MM.1S (cell line): Measurements from ENCODE around the gene PREP.

ENCODE experiments used
- DNase-seq: peaks from one replicate; pipeline ENCODE4 v3.0.0-alpha.2; 2015
- H2AFZ ChIP-seq: fragments of 300-600 bp; sonication (generic); 2 replicates; pipeline ENCODE4 v1.6.0; 2016; ENCODE audit warnings: antibody characterized with exemption, low read length
- H3F3A ChIP-seq: fragments of 300-600 bp; sonication (generic); 2 replicates; pipeline ENCODE4 v1.6.1; 2016; ENCODE audit warnings: mild to moderate bottlenecking, antibody characterized with exemption, low read length, moderate library complexity, mixed read lengths; ENCODE audit not compliant: insufficient read depth
- H3K27ac ChIP-seq: fragments of 300-600 bp; sonication (generic); 2 replicates; pipeline ENCODE4 v1.5.1; 2016; ENCODE audit warnings: mild to moderate bottlenecking, low read length
- H3K27me3 ChIP-seq: fragments of 300-600 bp; sonication (generic); replicated peaks from 2 replicates; pipeline ENCODE4 v1.6.0; 2016; ENCODE audit warnings: low read length; ENCODE audit not compliant: insufficient read depth
- H3K36me3 ChIP-seq: fragments of 300-600 bp; sonication (generic); replicated peaks from 2 replicates; pipeline ENCODE4 v1.6.1; 2016; ENCODE audit warnings: mild to moderate bottlenecking, low read length, mixed read lengths; ENCODE audit not compliant: insufficient read depth
- H3K4me1 ChIP-seq: fragments of 300-600 bp; sonication (generic); 2 replicates; pipeline ENCODE4 v1.6.1; 2016; ENCODE audit warnings: low read length, mixed read lengths
- H3K4me2 ChIP-seq: fragments of 300-600 bp; sonication (generic); 2 replicates; pipeline ENCODE4 v1.6.0; 2016; ENCODE audit warnings: low read depth, low read length
- H3K4me3 ChIP-seq: fragments of 300-600 bp; sonication (generic); 2 replicates; pipeline ENCODE4 v1.5.1; 2016; ENCODE audit warnings: low read length, mixed read lengths
- H3K79me2 ChIP-seq: fragments of 300-600 bp; sonication (generic); 2 replicates; pipeline ENCODE4 v1.6.1; 2016; ENCODE audit warnings: mixed run types, low read length, mixed read lengths
- H3K9ac ChIP-seq: fragments of 300-600 bp; sonication (generic); 2 replicates; pipeline ENCODE4 v1.6.1; 2016; ENCODE audit warnings: low read length, mixed read lengths
- H3K9me2 ChIP-seq: fragments of 300-600 bp; sonication (generic); replicated peaks from 2 replicates; pipeline ENCODE4 v1.6.1; 2016; ENCODE audit warnings: mild to moderate bottlenecking, low read length, mixed read lengths; ENCODE audit not compliant: insufficient read depth
- H3K9me3 ChIP-seq: fragments of 300-600 bp; sonication (generic); replicated peaks from 2 replicates; pipeline ENCODE4 v1.6.1; 2016; ENCODE audit warnings: mild to moderate bottlenecking, low read length, mixed read lengths; ENCODE audit not compliant: insufficient read depth
- H4K20me1 ChIP-seq: fragments of 300-600 bp; sonication (generic); 2 replicates; pipeline ENCODE4 v1.6.1; 2016; ENCODE audit warnings: mild to moderate bottlenecking, low read length, moderate library complexity, mixed read lengths; ENCODE audit not compliant: insufficient read depth
- CTCF ChIP-seq: fragments of 300-600 bp; sonication (generic); IDR thresholded peaks from 2 replicates; pipeline ENCODE4 v1.5.1; 2016; ENCODE audit warnings: antibody characterized with exemption, low read length, mixed read lengths
- EZH2 ChIP-seq: fragments of 300-600 bp; sonication (generic); optimal IDR thresholded peaks from 2 replicates; pipeline ENCODE3; 2017; ENCODE audit warnings: low read depth, mild to moderate bottlenecking, antibody characterized with exemption, low read length, mixed read lengths
- EZH2phosphoT487 ChIP-seq: fragments of 300-600 bp; sonication (generic); IDR thresholded peaks from 2 replicates; pipeline ENCODE4 v1.6.1; 2018; ENCODE audit warnings: antibody characterized with exemption, low read length

The PREP gene

GRCh38 chr6:105322499-105323225 lies 80.2 kb downstream of the PREP start:
- H3K4me1 ChIP-seq, result no peaks in the 10 kb centered on the region
- H3F3A ChIP-seq, result no peaks in the 10 kb centered on the region

GRCh38 chr6:105321728-105322127 lies 81.2 kb downstream of the PREP start:
- no peaks in the 10 kb centered on the region for H4K20me1 ChIP-seq
- no peaks in the 10 kb centered on the region for H3K9me3 ChIP-seq
- H3K27me3 ChIP-seq, result no peaks in the 10 kb centered on the region
- DNase-seq, result no peak
- H3K79me2 ChIP-seq, result no peaks in the 10 kb centered on the region
- TF ChIP-seq CTCF (no peak), EZH2 (no peak), EZH2phosphoT487 (no peak)
- 0 out of 2 replicates have a peak, but pooled peaks cover 6% of the 10 kb centered on the region for H3K36me3 ChIP-seq
- no peak overlapping the region for H3K9ac ChIP-seq
- H2AFZ ChIP-seq, result no peak overlapping the region
- H3K9me2 ChIP-seq, result no peaks in the 10 kb centered on the region
- no peak overlapping the region for H3K27ac ChIP-seq
- no peaks in the 10 kb centered on the region for H3F3A ChIP-seq
- no peak overlapping the region for H3K4me3 ChIP-seq
- no peaks in the 10 kb centered on the region for H3K4me1 ChIP-seq
- H3K4me2 ChIP-seq, result no peak overlapping the region

More at GRCh38 chr6:105322499-105323225, 80.2 kb downstream of the PREP start:
- H3K27ac ChIP-seq, result no peak overlapping the region
- H3K9me3 ChIP-seq, result no peaks in the 10 kb centered on the region
- no peak overlapping the region for H2AFZ ChIP-seq
- DNase-seq, result no peak
- H3K36me3 ChIP-seq, result 0 out of 2 replicates have a peak, but pooled peaks cover 6% of the 10 kb centered on the region
- no peak overlapping the region for H3K4me3 ChIP-seq
- no peaks in the 10 kb centered on the region for H3K79me2 ChIP-seq
- H4K20me1 ChIP-seq, result no peaks in the 10 kb centered on the region
- H3K9ac ChIP-seq, result no peak overlapping the region
- no peaks in the 10 kb centered on the region for H3K9me2 ChIP-seq
- TF ChIP-seq EZH2phosphoT487 (no peak), CTCF (no peak), EZH2 (no peak)
- no peak overlapping the region for H3K4me2 ChIP-seq
- H3K27me3 ChIP-seq, result no peaks in the 10 kb centered on the region

GRCh38 chr6:105321207-105321606 lies 81.7 kb downstream of the PREP start:
- Histone ChIP-seq H3K79me2 (no peaks in the 10 kb centered on the region), H3K9me3 (no peaks in the 10 kb centered on the region), H3K36me3 (0 out of 2 replicates have a peak, but pooled peaks cover 6% of the 10 kb centered on the region), H2AFZ (no peak overlapping the region), H3K27ac (no peak overlapping the region), H3F3A (no peaks in the 10 kb centered on the region), H3K9me2 (no peaks in the 10 kb centered on the region), H4K20me1 (no peaks in the 10 kb centered on the region), H3K9ac (no peak overlapping the region), H3K4me2 (no peak overlapping the region), H3K27me3 (no peaks in the 10 kb centered on the region), H3K4me1 (no peaks in the 10 kb centered on the region), H3K4me3 (no peak overlapping the region)
- no peak for DNase-seq
- TF ChIP-seq CTCF, result no peak
- no peak for TF ChIP-seq EZH2
- no peak for TF ChIP-seq EZH2phosphoT487
